ENCODE results near the gene SLC4A7. TPM values are rescaled to one million over a fixed set of nuclear protein-coding genes. Genes with fewer than 3 reads are reported as not detected.
"Not testable (repeated sequence)": the region's sequence is repeated elsewhere in the genome, so short reads cannot be mapped to it uniquely, and the experiment has no call there.

Gene SLC4A7
- total RNA-seq, 1 donor from 2014 or later = 96.6 TPM

- no peak for TF ChIP-seq CTCF (IDR thresholded peaks at IDR 0.05; ENCODE audit: insufficient read depth, low read length, severe bottlenecking)
- H3K27me3 ChIP-seq (ENCODE audit: control insufficient read depth, insufficient read depth, low read length) = no peaks in the 10 kb centered on the region
- DNase-seq (ENCODE audit: low read depth) (no peak), FAIRE-seq (no peak)
- no peaks in the 10 kb centered on the region for H3K36me3 ChIP-seq (ENCODE audit: control insufficient read depth, insufficient read depth, low read length)
- no peak overlapping the region for H3K4me3 ChIP-seq (ENCODE audit: low read depth, low read length)
These were observed 141.9 kb downstream of the SLC4A7 start for GRCh38 chr3:27342267-27342666.

- DNase-seq (ENCODE audit: low read depth) (no peak), FAIRE-seq (no peak)
- TF ChIP-seq CTCF (IDR thresholded peaks at IDR 0.05; ENCODE audit: insufficient read depth, low read length, severe bottlenecking) = no peak
- no peaks in the 10 kb centered on the region for H3K36me3 ChIP-seq (ENCODE audit: control insufficient read depth, insufficient read depth, low read length)
- H3K27me3 ChIP-seq (ENCODE audit: control insufficient read depth, insufficient read depth, low read length) = no peaks in the 10 kb centered on the region
- H3K4me3 ChIP-seq (ENCODE audit: low read depth, low read length) = no peak overlapping the region
These were observed 143.7 kb downstream of the SLC4A7 start for GRCh38 chr3:27340534-27340933.

- H3K4me3 ChIP-seq (ENCODE audit: low read depth, low read length) = no peak overlapping the region
- H3K27me3 ChIP-seq (ENCODE audit: control insufficient read depth, insufficient read depth, low read length) = no peaks in the 10 kb centered on the region
- H3K36me3 ChIP-seq (ENCODE audit: control insufficient read depth, insufficient read depth, low read length) = no peaks in the 10 kb centered on the region
- no peak for TF ChIP-seq CTCF (IDR thresholded peaks at IDR 0.05; ENCODE audit: insufficient read depth, low read length, severe bottlenecking)
- DNase-seq (ENCODE audit: low read depth) (no peak), FAIRE-seq (no peak)
These were observed 148.6 kb downstream of the SLC4A7 start for GRCh38 chr3:27335571-27335970.

- Histone ChIP-seq H3K27me3 (ENCODE audit: control insufficient read depth, insufficient read depth, low read length) (no peaks in the 10 kb centered on the region), H3K36me3 (ENCODE audit: control insufficient read depth, insufficient read depth, low read length) (no peaks in the 10 kb centered on the region), H3K4me3 (ENCODE audit: low read depth, low read length) (no peak overlapping the region)
- TF ChIP-seq CTCF (IDR thresholded peaks at IDR 0.05; ENCODE audit: insufficient read depth, low read length, severe bottlenecking) = no peak
- FAIRE-seq = no peak
- no peak for DNase-seq (ENCODE audit: low read depth)
These were observed 150.3 kb downstream of the SLC4A7 start for GRCh38 chr3:27333843-27334242.

GRCh38 chr3:27328982-27329762 lies 155.0 kb downstream of the SLC4A7 start:
- H3K36me3 ChIP-seq (ENCODE audit: control insufficient read depth, insufficient read depth, low read length); DNase-seq (ENCODE audit: low read depth); H3K4me3 ChIP-seq (ENCODE audit: low read depth, low read length); FAIRE-seq; H3K27me3 ChIP-seq (ENCODE audit: control insufficient read depth, insufficient read depth, low read length): not testable (repeated sequence)

- FAIRE-seq (no peak), DNase-seq (ENCODE audit: low read depth) (no peak)
- H3K27me3 ChIP-seq (ENCODE audit: control insufficient read depth, insufficient read depth, low read length) = no peaks in the 10 kb centered on the region
- TF ChIP-seq CTCF (IDR thresholded peaks at IDR 0.05; ENCODE audit: insufficient read depth, low read length, severe bottlenecking) = no peak
- no peak overlapping the region for H3K4me3 ChIP-seq (ENCODE audit: low read depth, low read length)
- no peaks in the 10 kb centered on the region for H3K36me3 ChIP-seq (ENCODE audit: control insufficient read depth, insufficient read depth, low read length)
These were observed 157.3 kb downstream of the SLC4A7 start for GRCh38 chr3:27326629-27327545.
